ENCODE data around the gene KRT4. TPM values are rescaled to one million over a fixed set of nuclear protein-coding genes. Genes with fewer than 3 reads are reported as not detected.

The KRT4 gene
- polyA plus RNA-seq, 1 donor from 2014 or later, result not detected

GRCh38 chr12:52822771-52823510 is 9.0 kb upstream of the KRT4 start:
- Histone ChIP-seq H3K27ac (ENCODE audit: low read length) (no peak overlapping the region), H3K4me2 (ENCODE audit: low read length) (no peak overlapping the region), H2AFZ (ENCODE audit: low read depth, low read length) (no peak overlapping the region), H3K9me3 (ENCODE audit: low read length) (no peaks in the 10 kb centered on the region), H4K20me1 (ENCODE audit: insufficient read depth) (no peaks in the 10 kb centered on the region), H3K9ac (ENCODE audit: low read length) (no peak overlapping the region), H3K9me2 (ENCODE audit: insufficient read depth, low read length) (no peaks in the 10 kb centered on the region), H3K79me2 (replicated peaks; ENCODE audit: insufficient read depth, low read length) (no peaks in the 10 kb centered on the region), H3K4me3 (ENCODE audit: low read length) (no peak overlapping the region), H3K27me3 (ENCODE audit: insufficient read depth, low read depth, low read length) (no peaks in the 10 kb centered on the region), H3K36me3 (ENCODE audit: insufficient read depth, low read length) (no peaks in the 10 kb centered on the region), H3F3A (ENCODE audit: insufficient read depth, low read length, poor library complexity, severe bottlenecking) (no peaks in the 10 kb centered on the region)
- TF ChIP-seq REST (IDR thresholded peaks at IDR 0.05; ENCODE audit: borderline replicate concordance) (no peak), TAF1 (IDR thresholded peaks at IDR 0.05; ENCODE audit: low read depth) (no peak), CTCF (IDR thresholded peaks at IDR 0.05; ENCODE audit: poor library complexity, severe bottlenecking) (no peak), RAD21 (conservative IDR thresholded peaks at IDR 0.05) (no peak), EZH2 (IDR thresholded peaks at IDR 0.05; ENCODE audit: borderline replicate concordance, insufficient read depth, low read length, poor library complexity, severe bottlenecking) (no peak), SMC3 (conservative IDR thresholded peaks at IDR 0.05; ENCODE audit: poor library complexity) (no peak), MXI1 (conservative IDR thresholded peaks at IDR 0.05; ENCODE audit: poor library complexity, severe bottlenecking) (no peak), EP300 (conservative IDR thresholded peaks at IDR 0.05; ENCODE audit: poor library complexity, severe bottlenecking) (no peak), POLR2AphosphoS5 (IDR thresholded peaks at IDR 0.05) (no peak)

- Histone ChIP-seq H3K9me2 (ENCODE audit: insufficient read depth, low read length) (no peaks in the 10 kb centered on the region), H4K20me1 (ENCODE audit: insufficient read depth) (no peaks in the 10 kb centered on the region), H3K79me2 (replicated peaks; ENCODE audit: insufficient read depth, low read length) (no peaks in the 10 kb centered on the region), H3F3A (ENCODE audit: insufficient read depth, low read length, poor library complexity, severe bottlenecking) (no peaks in the 10 kb centered on the region), H3K4me3 (ENCODE audit: low read length) (no peak overlapping the region), H3K4me2 (ENCODE audit: low read length) (no peak overlapping the region), H3K36me3 (ENCODE audit: insufficient read depth, low read length) (no peaks in the 10 kb centered on the region), H3K27ac (ENCODE audit: low read length) (no peak overlapping the region), H3K27me3 (ENCODE audit: insufficient read depth, low read depth, low read length) (no peaks in the 10 kb centered on the region), H3K9me3 (ENCODE audit: low read length) (no peaks in the 10 kb centered on the region), H3K9ac (ENCODE audit: low read length) (no peak overlapping the region), H2AFZ (ENCODE audit: low read depth, low read length) (no peak overlapping the region)
- no peak for TF ChIP-seq POLR2AphosphoS5 (IDR thresholded peaks at IDR 0.05)
- no peak for TF ChIP-seq RAD21 (conservative IDR thresholded peaks at IDR 0.05)
- TF ChIP-seq MXI1 (conservative IDR thresholded peaks at IDR 0.05; ENCODE audit: poor library complexity, severe bottlenecking), result no peak
- no peak for TF ChIP-seq EP300 (conservative IDR thresholded peaks at IDR 0.05; ENCODE audit: poor library complexity, severe bottlenecking)
- TF ChIP-seq SMC3 (conservative IDR thresholded peaks at IDR 0.05; ENCODE audit: poor library complexity), result no peak
- no peak for TF ChIP-seq CTCF (IDR thresholded peaks at IDR 0.05; ENCODE audit: poor library complexity, severe bottlenecking)
- TF ChIP-seq TAF1 (IDR thresholded peaks at IDR 0.05; ENCODE audit: low read depth), result no peak
- TF ChIP-seq REST (IDR thresholded peaks at IDR 0.05; ENCODE audit: borderline replicate concordance), result no peak
- no peak for TF ChIP-seq EZH2 (IDR thresholded peaks at IDR 0.05; ENCODE audit: borderline replicate concordance, insufficient read depth, low read length, poor library complexity, severe bottlenecking)
These were observed 8.1 kb upstream of the KRT4 start for GRCh38 chr12:52821826-52822660.

Data from neural cell (in vitro differentiated cells).